ENCODE results near the gene SRCAP.
A peak's percentile ranks its signal among the peaks of the same experiment; 100 is the strongest.

The SRCAP gene

GRCh38 chr16:30757316-30757715, 58.3 kb downstream of the SRCAP start:
- DNase-seq (ENCODE audit: low spot score) = no peak

- DNase-seq (ENCODE audit: low spot score) = no peak
These were observed 60.1 kb downstream of the SRCAP start for GRCh38 chr16:30758988-30759491.

GRCh38 chr16:30760001-30760559, 61.1 kb downstream of the SRCAP start:
- no peak for DNase-seq (ENCODE audit: low spot score)

- DNase-seq (ENCODE audit: low spot score) = no peak
These were observed 61.8 kb downstream of the SRCAP start for GRCh38 chr16:30760577-30761426.

GRCh38 chr16:30761427-30761927, 62.5 kb downstream of the SRCAP start:
- peak; percentile 36 for DNase-seq (ENCODE audit: low spot score)

- peak; percentile 93 for DNase-seq (ENCODE audit: low spot score)
These were observed 63.2 kb downstream of the SRCAP start, which contains the start of the genes CFAP119 and RNF40 for GRCh38 chr16:30761928-30762902. CFAP119 (minus strand) TSS chr16:30762062; CDS start chr16:30761748, 314 bp downstream. RNF40 (plus strand) TSS chr16:30762322; CDS start chr16:30762546, 224 bp downstream.

GRCh38 chr16:30762991-30763725, 64.2 kb downstream of the SRCAP start:
- DNase-seq (ENCODE audit: low spot score) = no peak

- no peak for DNase-seq (ENCODE audit: low spot score)
These were observed 65.1 kb downstream of the SRCAP start for GRCh38 chr16:30764086-30764485.

GRCh38 chr16:30764816-30765465, 66.0 kb downstream of the SRCAP start:
- DNase-seq (ENCODE audit: low spot score) = no peak

- DNase-seq (ENCODE audit: low spot score) = no peak
These were observed 67.4 kb downstream of the SRCAP start for GRCh38 chr16:30766206-30766932.

GRCh38 chr16:30766933-30767284, 67.9 kb downstream of the SRCAP start:
- no peak for DNase-seq (ENCODE audit: low spot score)

GRCh38 chr16:30767767-30768465, 68.9 kb downstream of the SRCAP start:
- DNase-seq (ENCODE audit: low spot score) = peak; percentile 56

- DNase-seq (ENCODE audit: low spot score) = no peak
These were observed 69.7 kb downstream of the SRCAP start for GRCh38 chr16:30768583-30769181.

GRCh38 chr16:30769379-30770089, 70.6 kb downstream of the SRCAP start:
- no peak for DNase-seq (ENCODE audit: low spot score)

- DNase-seq (ENCODE audit: low spot score) = no peak
These were observed 72.8 kb downstream of the SRCAP start for GRCh38 chr16:30771726-30772125.

GRCh38 chr16:30773826-30774225, 74.9 kb downstream of the SRCAP start:
- no peak for DNase-seq (ENCODE audit: low spot score)

GRCh38 chr16:30774367-30775130, 75.6 kb downstream of the SRCAP start:
- DNase-seq (ENCODE audit: low spot score) = no peak

- no peak for DNase-seq (ENCODE audit: low spot score)
These were observed 76.1 kb downstream of the SRCAP start for GRCh38 chr16:30775131-30775391.

All from CD4-positive, alpha-beta T cell treated with Interleukin-2 at 100 ng/mL for 4 hours (primary cell).